ENCODE measurements around the gene ADCY1.

- TF ChIP-seq, protein P1, sequence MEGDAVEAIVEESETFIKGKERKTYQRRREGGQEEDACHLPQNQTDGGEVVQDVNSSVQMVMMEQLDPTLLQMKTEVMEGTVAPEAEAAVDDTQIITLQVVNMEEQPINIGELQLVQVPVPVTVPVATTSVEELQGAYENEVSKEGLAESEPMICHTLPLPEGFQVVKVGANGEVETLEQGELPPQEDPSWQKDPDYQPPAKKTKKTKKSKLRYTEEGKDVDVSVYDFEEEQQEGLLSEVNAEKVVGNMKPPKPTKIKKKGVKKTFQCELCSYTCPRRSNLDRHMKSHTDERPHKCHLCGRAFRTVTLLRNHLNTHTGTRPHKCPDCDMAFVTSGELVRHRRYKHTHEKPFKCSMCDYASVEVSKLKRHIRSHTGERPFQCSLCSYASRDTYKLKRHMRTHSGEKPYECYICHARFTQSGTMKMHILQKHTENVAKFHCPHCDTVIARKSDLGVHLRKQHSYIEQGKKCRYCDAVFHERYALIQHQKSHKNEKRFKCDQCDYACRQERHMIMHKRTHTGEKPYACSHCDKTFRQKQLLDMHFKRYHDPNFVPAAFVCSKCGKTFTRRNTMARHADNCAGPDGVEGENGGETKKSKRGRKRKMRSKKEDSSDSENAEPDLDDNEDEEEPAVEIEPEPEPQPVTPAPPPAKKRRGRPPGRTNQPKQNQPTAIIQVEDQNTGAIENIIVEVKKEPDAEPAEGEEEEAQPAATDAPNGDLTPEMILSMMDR (conservative IDR thresholded peaks at IDR 0.05; ENCODE audit: low read depth, low read length) = 0 out of 2 replicates have a peak, but pooled peaks have one; percentile 24
- TF ChIP-seq EZH2 (IDR thresholded peaks at IDR 0.05; ENCODE audit: low read length, unreplicated experiment) = no peak
- TF ChIP-seq EZH2phosphoT487 (IDR thresholded peaks at IDR 0.05; ENCODE audit: borderline replicate concordance, low read length) = no peak
Observed at GRCh38 chr7:45589061-45589460, 14.9 kb downstream of the ADCY1 start.

Measured in PC-3 (cell line).